PC-9 (cell line): ENCODE results near the gene GLIPR2. TPM values are rescaled to one million over a fixed set of nuclear protein-coding genes. Genes with fewer than 3 reads are reported as not detected.

Experiments
- BruUV-seq: library from RNA; stranded (reverse); fragments of 400-500 nt; replicated peaks from 2 replicates; lab custom pipeline; 2021; lab: Mats Ljungman, UMichigan
- CTCF ChIA-PET: fragments of 300-600 bp; sonication (Branson Sonifier 250); formaldehyde crosslinking; loops from one replicate; lab custom pipeline; 2022; ENCODE audit warnings: antibody characterized with exemption; lab: Charles Lee
- POLR2A ChIA-PET: fragments of 300-600 bp; sonication (Branson Sonifier 250); formaldehyde crosslinking; loops from one replicate; lab custom pipeline; 2022; ENCODE audit warnings: antibody characterized with exemption; ENCODE audit not compliant: unreplicated experiment; lab: Charles Lee
- DNase-seq, 2 experiments: peaks; one replicate each; pipeline versions ENCODE4 v3.0.0 to v3.0.0-alpha.2; 2015 to 2022; ENCODE audit warnings: mixed read lengths in 1 of 2
- H2AFZ ChIP-seq: fragments of 200-600 bp; sonication (generic); 2 replicates; pipeline ENCODE4 v1.8.1; 2017; ENCODE audit warnings: antibody characterized with exemption
- H3F3A ChIP-seq: fragments of 200-600 bp; sonication (generic); 2 replicates; pipeline ENCODE4 v1.8.1; 2017; ENCODE audit warnings: antibody characterized with exemption, mild to moderate bottlenecking, low read depth; ENCODE audit not compliant: insufficient read depth
- H3K27ac ChIP-seq: fragments of 200-600 bp; sonication (generic); 2 replicates; pipeline ENCODE4 v1.6.1; 2016; ENCODE audit warnings: mixed run types
- H3K27me3 ChIP-seq: fragments of 200-600 bp; sonication (generic); 2 replicates; pipeline ENCODE4 v1.6.1; 2016; ENCODE audit warnings: low read depth, mixed run types; ENCODE audit not compliant: insufficient read depth
- H3K36me3 ChIP-seq: fragments of 200-600 bp; sonication (generic); 2 replicates; pipeline ENCODE4 v1.6.1; 2016; ENCODE audit warnings: low read depth, mixed run types
- H3K4me1 ChIP-seq: fragments of 200-600 bp; sonication (generic); replicated peaks from 2 replicates; pipeline ENCODE4 v1.6.1; 2016; ENCODE audit warnings: mixed run types; ENCODE audit not compliant: insufficient read depth
- H3K4me2 ChIP-seq: fragments of 200-600 bp; sonication (generic); 2 replicates; pipeline ENCODE4 v1.6.1; 2017; ENCODE audit warnings: mixed run types
- H3K4me3 ChIP-seq: fragments of 200-600 bp; sonication (generic); 2 replicates; pipeline ENCODE4 v1.6.1; 2016; ENCODE audit warnings: mixed run types
- H3K79me2 ChIP-seq: fragments of 200-600 bp; sonication (generic); 2 replicates; pipeline ENCODE4 v1.6.1; 2017; ENCODE audit warnings: low read depth, mixed run types
- H3K9me2 ChIP-seq: fragments of 200-600 bp; sonication (generic); 2 replicates; pipeline ENCODE4 v1.8.1; 2017; ENCODE audit warnings: mild to moderate bottlenecking; ENCODE audit not compliant: insufficient read depth
- H3K9me3 ChIP-seq: fragments of 200-600 bp; sonication (generic); 2 replicates; pipeline ENCODE4 v1.8.1; 2016; ENCODE audit warnings: low read depth; ENCODE audit not compliant: insufficient read depth
- H4K20me1 ChIP-seq: fragments of 200-600 bp; sonication (generic); 2 replicates; pipeline ENCODE4 v1.8.1; 2017; ENCODE audit not compliant: insufficient read depth
- EZH2 ChIP-seq: fragments of 200-600 bp; sonication (generic); IDR thresholded peaks from 2 replicates; pipeline ENCODE4 v1.8.0; 2017; ENCODE audit warnings: antibody characterized with exemption, low read depth
- intact Hi-C: fragments of 100-400 bp; cut with micrococcal nuclease; formaldehyde crosslinking; loops from one replicate; pipeline ENCODE4 v1.10.0; 2022; ENCODE audit not compliant: unreplicated experiment
- total RNA-seq: library from RNA; stranded (reverse); gene quantifications from 2 replicates; pipeline ENCODE4 v1.2.3, GENCODE V29; 2021
- TF ChIP-seq, protein P1 (sequence below): fragments of 200-600 bp; sonication (generic); conservative IDR thresholded peaks from 2 replicates; pipeline ENCODE4 v1.6.1; 2017; ENCODE audit warnings: mixed run types, antibody characterized with exemption, mild to moderate bottlenecking, moderate library complexity

Gene GLIPR2
- total RNA-seq, 1 experiment from 2014 or later = 3.9 TPM

GRCh38 chr9:36144309-36145232 lies 8.0 kb downstream of the GLIPR2 start:
- Histone ChIP-seq H4K20me1 (no peaks in the 10 kb centered on the region), H3K4me3 (no peak overlapping the region), H3K27me3 (no peaks in the 10 kb centered on the region), H3K27ac (no peak overlapping the region), H3K9me3 (no peaks in the 10 kb centered on the region), H2AFZ (no peak overlapping the region), H3K36me3 (no peaks in the 10 kb centered on the region), H3K79me2 (no peaks in the 10 kb centered on the region), H3K9me2 (no peaks in the 10 kb centered on the region), H3F3A (peaks cover 9% of the 10 kb centered on the region), H3K4me1 (peaks cover 22% of the 10 kb centered on the region), H3K4me2 (no peak overlapping the region)
- ChIA-PET POLR2A (no interaction called here), CTCF (interaction anchor here (1.0 kb wide), 1 partner anchor 46 kb away, joined by 3 read pairs; the partner anchor contains the start of gene CLTA)
- intact Hi-C loops = no loop called here
- BruUV-seq = no TSS peak
- no peak for DNase-seq
- TF ChIP-seq EZH2 = no peak
- TF ChIP-seq, protein P1, sequence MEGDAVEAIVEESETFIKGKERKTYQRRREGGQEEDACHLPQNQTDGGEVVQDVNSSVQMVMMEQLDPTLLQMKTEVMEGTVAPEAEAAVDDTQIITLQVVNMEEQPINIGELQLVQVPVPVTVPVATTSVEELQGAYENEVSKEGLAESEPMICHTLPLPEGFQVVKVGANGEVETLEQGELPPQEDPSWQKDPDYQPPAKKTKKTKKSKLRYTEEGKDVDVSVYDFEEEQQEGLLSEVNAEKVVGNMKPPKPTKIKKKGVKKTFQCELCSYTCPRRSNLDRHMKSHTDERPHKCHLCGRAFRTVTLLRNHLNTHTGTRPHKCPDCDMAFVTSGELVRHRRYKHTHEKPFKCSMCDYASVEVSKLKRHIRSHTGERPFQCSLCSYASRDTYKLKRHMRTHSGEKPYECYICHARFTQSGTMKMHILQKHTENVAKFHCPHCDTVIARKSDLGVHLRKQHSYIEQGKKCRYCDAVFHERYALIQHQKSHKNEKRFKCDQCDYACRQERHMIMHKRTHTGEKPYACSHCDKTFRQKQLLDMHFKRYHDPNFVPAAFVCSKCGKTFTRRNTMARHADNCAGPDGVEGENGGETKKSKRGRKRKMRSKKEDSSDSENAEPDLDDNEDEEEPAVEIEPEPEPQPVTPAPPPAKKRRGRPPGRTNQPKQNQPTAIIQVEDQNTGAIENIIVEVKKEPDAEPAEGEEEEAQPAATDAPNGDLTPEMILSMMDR = no peak

GRCh38 chr9:36145970-36146369 lies 9.4 kb downstream of the GLIPR2 start:
- CTCF ChIA-PET = no interaction called here
- intact Hi-C loops = no loop called here
- no peak overlapping the region for H2AFZ ChIP-seq
- TF ChIP-seq, protein P1 = no peak
- no peak for TF ChIP-seq EZH2
- DNase-seq = no peak
- H3F3A ChIP-seq = peaks cover 9% of the 10 kb centered on the region
- H3K79me2 ChIP-seq = no peaks in the 10 kb centered on the region
- H3K27me3 ChIP-seq = no peaks in the 10 kb centered on the region
- no peaks in the 10 kb centered on the region for H3K9me2 ChIP-seq
- POLR2A ChIA-PET = no interaction called here
- H3K36me3 ChIP-seq = no peaks in the 10 kb centered on the region
- H3K9me3 ChIP-seq = no peaks in the 10 kb centered on the region
- H3K4me1 ChIP-seq = peaks cover 17% of the 10 kb centered on the region
- H3K4me2 ChIP-seq = no peak overlapping the region
- no peak overlapping the region for H3K27ac ChIP-seq
- no peak overlapping the region for H3K4me3 ChIP-seq
- no peaks in the 10 kb centered on the region for H4K20me1 ChIP-seq
- BruUV-seq = no TSS peak

DNA sequence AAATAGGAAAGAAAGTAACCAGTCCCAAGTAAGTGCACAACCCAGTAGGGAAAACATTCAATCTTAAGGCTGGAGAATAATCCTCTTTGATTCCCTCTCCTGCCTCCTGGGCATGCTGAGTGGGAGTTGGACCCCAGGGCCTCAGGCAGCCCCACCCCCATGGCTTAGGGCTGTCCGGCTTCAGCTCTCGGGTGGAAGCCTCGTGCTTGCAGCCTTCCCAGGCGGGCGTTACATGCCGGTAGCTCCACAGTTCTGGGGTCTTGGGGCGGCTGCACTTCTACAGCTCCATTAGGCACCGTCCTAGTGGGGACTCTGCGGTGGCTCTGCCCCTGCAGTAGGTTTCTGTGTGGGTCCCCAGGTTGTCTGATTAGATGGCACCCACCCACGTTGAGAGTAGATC lies 10.1 kb downstream of the GLIPR2 start:
- peaks cover 13% of the 10 kb centered on the region for H3K4me1 ChIP-seq
- no peak overlapping the region for H3K4me2 ChIP-seq
- H3K27ac ChIP-seq = no peak overlapping the region
- ChIA-PET POLR2A (no interaction called here), CTCF (interaction anchor here (0.5 kb wide), 1 partner anchor 90 kb away, joined by 3 read pairs; no protein-coding TSS in a partner anchor)
- no peak overlapping the region for H3K4me3 ChIP-seq
- H4K20me1 ChIP-seq = no peaks in the 10 kb centered on the region
- no peak overlapping the region for H2AFZ ChIP-seq
- TF ChIP-seq, protein P1 = no peak
- no peak for TF ChIP-seq EZH2
- H3K27me3 ChIP-seq = no peaks in the 10 kb centered on the region
- peaks cover 9% of the 10 kb centered on the region for H3F3A ChIP-seq
- H3K36me3 ChIP-seq = no peaks in the 10 kb centered on the region
- H3K9me2 ChIP-seq = no peaks in the 10 kb centered on the region
- no peak for DNase-seq
- no TSS peak for BruUV-seq
- no peaks in the 10 kb centered on the region for H3K9me3 ChIP-seq
- intact Hi-C loops = no loop called here
- H3K79me2 ChIP-seq = no peaks in the 10 kb centered on the region
